Islet of Langerhans (tissue), 1 donor: ENCODE results near the gene TEAD4.
"Not testable (repeated sequence)": the region's sequence is repeated elsewhere in the genome, so short reads cannot be mapped to it uniquely, and the experiment has no call there.

Experiments used
- FAIRE-seq: peaks from one replicate; lab custom pipeline; 2011; peaks lifted over from hg19 to GRCh38; lab: Jason Lieb, UNC

Gene TEAD4

DNA sequence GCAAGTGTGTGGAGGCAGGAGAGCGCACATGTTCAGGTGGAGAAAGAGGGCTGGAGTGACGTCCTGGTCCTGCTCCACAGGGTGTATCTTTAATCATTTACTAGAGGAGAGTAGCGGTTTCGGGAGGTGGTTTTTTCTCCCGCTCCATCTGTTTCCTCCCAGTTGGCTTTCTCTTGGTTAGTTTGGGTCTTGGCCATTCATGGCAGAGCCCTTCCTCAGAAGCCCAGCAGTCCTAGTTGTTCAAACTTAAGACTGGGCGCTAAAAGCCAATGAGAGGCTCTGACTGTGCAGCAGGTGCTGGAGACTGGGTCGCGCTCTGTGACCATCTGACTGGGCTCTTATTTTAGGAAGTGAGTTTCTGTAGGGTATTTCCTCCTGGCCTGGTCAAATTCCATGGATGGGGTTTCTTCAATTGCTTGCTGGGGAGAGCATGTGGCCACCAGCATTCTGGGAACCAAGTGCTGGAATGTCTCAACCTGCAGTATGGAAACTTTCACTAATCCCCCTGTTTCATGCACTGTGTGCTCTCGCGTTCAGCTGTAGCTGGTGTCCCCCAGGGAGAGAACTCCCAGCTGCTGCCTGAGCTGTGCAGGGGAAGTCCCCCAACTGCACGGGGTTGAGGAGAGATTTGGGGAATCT, 90.5 kb downstream of the TEAD4 start:
- no peak for FAIRE-seq

DNA sequence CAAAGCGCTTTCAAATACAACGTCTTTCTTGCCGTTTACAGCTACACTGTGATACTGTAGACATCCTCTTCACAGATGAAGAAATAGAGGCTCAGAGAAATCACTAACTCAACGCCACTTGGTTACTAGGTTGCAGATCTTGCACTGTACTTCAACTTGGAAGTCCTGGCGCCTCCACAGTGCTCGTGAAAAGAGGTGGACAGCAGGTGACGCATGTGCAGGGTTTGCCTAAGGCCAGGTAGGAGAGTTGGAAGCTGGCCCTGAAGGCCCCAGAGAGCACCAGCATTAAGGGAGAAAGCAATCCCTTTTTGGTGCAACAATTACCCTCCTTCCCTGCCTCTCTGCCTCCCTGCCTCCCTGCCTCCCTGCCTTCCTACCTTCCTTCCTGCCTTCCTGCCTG, 95.2 kb downstream of the TEAD4 start:
- no peak for FAIRE-seq

DNA sequence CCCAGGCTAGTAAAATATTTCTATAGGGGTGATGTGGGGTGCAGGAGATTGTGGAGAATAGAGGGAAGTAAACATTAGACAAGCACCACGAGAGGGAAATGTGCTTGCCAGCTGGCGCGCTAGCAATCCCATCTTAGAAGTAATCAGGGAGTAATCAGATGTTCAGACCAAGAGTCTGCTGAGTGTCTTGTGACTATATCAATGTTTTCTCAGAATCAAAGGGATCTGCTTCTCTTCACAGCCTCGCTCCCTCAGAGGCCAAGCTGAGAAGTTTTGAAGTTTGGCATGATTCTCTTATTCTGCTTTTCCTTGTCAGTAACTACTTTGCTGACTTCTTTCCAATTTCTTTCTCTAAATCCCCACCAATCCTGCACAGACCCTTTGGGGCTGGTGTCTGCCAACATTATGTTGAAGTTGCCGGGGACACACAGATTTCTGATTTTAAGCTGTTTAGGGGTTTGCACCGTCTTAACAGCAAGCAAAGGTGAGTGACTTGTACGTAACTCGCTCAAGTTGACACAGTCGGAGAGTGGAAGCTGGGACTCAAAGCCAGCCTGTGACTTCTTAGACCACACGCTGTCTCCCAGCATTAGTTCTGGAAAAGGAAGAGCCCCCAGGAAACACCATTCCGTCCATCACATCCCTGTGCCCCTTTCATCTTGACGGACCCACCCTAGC, 96.0 kb downstream of the TEAD4 start:
- no peak for FAIRE-seq

DNA sequence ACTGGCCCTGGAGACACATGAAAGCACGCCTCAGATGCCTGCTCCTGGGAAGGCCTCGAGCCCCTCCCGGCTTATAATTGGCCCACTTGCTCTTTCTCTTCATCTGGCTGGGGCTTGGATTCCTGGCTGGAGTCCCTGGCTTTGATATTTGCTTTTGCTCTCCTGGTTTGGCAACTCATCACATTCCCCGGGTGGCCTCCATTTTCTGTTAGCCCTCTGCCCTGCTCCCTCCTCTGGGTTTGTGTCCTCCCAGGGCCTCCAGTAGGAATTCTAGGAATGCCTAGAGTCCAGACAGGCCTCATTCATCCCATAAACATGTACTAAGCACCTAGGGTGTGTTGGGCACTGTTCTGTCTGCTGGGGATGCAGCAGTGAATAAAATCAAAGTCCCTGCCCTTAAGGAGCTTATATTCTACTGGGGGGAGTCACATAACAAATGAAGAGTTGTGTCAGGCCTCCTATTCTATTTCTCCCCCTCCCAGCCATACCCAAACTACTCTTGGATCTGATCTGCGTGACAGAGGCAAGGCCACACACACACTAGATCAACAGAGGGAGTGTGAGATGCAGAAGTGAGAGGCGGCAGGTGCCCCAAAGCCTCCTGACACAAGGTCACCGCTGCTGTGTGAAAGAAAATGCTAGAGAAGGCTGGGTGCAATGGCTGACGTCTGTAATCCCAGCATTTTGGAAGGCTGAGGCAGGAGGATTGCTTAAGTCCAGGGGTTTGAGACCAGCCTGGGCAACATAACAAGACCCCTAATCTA, 96.7 kb downstream of the TEAD4 start:
- no peak for FAIRE-seq

DNA sequence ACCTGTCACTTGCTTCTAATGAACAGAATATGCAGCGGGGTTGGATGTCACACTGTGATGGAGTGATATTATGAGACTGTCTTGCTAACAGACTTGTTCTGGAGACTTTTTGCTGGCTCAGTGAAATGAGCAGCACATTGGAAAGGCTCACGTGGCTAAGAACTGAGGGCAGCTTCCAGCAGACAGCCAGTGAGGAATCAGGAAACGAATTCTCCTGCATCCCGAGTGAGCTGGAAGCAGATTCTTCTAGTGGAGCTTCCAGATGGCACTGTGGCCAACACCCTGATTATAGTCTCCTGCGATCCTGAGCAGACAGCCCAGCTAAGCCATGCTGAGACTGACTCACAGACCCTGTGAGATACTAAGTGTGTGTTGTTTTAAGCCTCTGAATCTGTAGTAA, 101.9 kb downstream of the TEAD4 start:
- no peak for FAIRE-seq

DNA sequence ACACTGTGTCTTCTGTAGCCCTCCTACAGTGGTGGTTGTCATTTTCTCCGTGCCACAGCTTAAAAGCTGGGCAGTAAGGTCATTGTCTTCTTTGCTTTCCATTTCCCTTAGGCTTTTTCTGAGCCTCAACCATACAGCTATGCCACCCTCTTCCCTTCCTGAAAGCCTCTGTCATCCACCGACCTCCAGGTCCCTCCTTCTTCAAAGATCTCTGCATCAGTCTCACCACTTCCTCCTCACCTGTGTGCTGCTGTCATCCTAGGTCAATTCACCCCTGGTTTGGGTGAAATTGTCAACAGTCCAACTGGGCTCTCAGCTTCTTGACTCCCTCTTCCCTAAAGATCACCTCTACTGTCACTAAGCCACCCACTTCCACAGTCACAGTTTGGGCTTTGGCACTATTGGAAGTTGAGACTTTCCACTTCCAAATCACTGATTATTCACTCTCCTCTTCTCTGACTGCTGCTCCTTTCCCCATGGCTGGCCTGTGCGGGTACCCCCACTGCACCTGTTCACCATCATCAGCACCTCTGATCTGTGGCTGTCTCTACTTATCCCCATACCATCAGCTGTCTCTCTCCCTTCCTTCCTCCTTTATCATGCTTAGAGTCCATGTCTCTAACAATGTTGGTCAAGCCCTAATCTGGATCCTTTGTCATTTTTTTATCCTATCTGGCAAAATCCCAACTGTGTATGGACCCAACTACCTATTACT, 102.5 kb downstream of the TEAD4 start:
- no peak for FAIRE-seq

DNA sequence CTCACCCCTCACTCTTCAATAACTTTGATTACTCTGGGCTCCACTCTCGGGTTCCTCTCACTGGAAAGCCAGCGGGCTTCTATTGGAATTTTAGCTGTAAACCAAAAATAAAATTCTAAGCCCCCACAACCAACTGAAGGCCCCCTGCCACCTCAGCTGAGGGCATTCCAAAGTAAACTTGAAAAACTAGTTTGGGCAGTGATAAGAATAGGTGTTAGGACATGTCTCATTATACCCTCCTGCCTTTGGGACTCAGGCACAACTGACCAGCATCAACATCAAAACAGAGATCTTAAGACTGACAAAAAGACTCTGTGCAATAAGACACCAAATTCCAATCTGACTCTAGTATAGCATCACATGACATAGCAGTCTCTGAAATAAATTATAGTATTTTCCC, 106.1 kb downstream of the TEAD4 start:
- FAIRE-seq: no peak

DNA sequence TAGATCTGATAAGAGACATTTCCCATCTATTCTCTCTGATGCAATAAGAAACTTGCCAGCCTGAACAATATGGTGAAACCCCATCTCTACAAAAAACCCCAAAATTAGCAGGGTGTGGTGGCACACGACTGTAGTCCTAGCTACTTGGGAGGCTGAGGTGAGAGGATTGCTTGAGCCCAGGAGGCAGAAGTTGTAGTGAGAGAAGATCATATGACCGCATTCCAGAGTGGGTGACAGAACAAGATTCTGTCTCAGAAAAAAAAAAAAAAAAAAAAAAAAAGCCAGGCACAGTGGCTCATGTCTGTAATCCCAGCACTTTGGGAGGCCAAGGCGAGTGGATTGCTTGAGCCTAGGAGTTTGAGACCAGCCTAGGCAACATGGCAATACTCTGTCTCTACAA, 106.6 kb downstream of the TEAD4 start:
- FAIRE-seq: not testable (repeated sequence)

DNA sequence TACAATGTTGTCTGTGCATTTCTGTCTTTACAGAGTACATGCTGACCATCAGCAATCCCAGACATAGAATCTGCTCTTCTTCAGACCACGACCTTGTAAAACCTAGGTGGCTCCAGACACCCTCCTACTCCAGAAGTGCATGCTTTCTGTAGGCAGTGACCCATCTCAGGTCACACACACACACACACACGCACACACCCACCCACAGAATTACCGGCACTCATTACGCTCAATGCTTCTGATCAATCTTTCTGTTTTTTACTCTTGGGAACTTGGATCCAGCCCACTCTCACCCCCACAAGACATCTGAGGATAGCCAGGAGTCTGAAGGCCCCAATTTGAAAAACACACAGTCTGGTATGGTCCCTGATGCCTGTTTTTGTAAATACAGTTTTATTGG, 110.5 kb downstream of the TEAD4 start:
- no peak for FAIRE-seq

DNA sequence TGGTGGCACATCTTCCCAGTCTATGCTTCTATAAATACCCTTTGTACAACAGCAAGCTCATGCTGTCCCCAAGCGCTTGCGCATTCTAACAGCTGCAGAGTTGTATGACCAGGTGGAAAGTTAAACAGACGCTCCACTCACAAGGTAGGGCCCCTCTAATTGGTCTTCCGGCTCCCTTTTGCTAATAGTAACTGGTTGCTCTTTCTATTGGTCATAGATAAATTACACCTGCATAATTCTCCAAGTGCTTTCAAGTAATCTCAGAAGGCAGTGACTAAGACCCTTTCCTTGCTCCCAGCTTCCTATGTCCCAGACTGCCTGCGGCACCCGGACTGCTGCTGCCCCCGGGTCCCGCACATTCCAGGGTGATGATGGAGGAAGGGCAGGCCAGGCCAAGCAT, 111.9 kb downstream of the TEAD4 start:
- FAIRE-seq: no peak

DNA sequence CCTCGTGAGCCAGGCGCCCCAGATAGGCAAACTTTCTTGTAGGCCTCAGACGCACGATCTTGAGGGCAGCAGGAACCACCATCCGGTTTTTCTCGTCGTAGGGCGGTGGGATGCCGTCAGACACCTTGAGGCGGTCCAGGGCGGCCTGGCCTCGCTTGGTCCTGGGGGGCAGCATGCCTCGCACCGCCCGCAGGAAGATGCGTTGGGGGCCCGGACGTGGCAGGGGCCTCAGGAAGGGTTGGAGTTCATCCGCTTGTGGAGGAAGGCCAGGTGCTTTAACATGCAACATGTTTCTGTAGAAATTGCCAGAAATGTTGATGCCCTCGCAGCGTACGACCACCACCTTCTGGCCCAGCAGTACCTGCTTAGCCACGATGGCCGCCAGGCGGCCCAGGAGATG, 112.5 kb downstream of the TEAD4 start:
- no peak for FAIRE-seq

DNA sequence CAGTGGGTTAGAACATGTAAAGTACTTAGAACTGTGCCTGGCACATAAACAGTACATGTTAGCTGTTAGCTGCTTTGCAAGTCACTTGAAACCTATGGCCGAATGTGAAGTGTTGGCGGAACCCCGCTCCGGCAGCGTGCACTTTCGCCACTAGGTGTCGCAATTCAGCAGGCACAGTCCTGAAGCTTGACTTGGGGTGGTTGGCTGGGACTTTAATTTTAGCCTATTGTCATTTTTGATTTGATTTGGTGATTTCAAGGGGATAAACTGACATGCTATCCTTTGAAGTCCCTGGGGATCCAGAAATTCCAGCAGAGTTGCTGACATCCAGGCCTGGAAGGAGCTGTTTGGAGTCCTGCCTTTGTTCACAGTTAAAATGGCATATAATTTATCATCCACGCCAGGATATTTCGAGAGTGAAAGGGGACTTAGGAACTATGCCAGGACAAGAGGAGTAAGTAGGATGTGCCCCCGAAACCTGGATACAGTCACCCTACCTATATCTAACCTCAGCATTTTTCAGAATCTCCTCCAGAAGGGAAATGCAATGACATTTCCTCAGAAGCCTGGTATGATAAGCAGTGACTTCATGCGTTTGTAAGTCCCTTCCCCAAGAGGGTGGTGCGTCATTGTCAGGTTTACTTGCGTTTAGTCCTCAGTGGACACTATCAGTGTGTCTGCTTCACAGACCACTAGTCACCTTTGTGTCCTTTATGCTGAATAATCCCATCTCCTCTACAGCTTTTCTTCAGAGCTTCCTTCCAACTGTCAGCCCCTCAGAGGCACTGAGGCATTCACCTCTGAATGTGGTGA, 114.4 kb downstream of the TEAD4 start:
- FAIRE-seq: peak; percentile 65

DNA sequence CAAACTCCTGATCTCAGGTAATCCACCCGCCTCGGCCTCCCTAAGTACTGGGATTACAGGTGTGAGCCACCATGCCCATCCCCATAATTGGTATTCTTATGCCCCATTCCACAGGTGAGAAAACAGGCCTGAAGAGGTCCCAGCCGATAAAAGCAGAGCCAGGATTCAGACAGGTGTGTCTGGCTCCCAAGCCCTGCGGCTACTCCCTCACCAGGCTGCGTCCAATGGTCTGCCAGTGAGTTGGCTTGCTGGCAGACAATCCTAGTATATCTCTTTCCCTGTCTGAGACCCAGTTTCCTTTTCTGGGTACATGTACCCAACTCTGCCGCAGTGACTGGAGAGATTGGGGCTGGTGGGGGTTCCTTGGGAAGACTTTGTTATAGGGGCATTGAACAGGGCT, 116.1 kb downstream of the TEAD4 start:
- FAIRE-seq: no peak

DNA sequence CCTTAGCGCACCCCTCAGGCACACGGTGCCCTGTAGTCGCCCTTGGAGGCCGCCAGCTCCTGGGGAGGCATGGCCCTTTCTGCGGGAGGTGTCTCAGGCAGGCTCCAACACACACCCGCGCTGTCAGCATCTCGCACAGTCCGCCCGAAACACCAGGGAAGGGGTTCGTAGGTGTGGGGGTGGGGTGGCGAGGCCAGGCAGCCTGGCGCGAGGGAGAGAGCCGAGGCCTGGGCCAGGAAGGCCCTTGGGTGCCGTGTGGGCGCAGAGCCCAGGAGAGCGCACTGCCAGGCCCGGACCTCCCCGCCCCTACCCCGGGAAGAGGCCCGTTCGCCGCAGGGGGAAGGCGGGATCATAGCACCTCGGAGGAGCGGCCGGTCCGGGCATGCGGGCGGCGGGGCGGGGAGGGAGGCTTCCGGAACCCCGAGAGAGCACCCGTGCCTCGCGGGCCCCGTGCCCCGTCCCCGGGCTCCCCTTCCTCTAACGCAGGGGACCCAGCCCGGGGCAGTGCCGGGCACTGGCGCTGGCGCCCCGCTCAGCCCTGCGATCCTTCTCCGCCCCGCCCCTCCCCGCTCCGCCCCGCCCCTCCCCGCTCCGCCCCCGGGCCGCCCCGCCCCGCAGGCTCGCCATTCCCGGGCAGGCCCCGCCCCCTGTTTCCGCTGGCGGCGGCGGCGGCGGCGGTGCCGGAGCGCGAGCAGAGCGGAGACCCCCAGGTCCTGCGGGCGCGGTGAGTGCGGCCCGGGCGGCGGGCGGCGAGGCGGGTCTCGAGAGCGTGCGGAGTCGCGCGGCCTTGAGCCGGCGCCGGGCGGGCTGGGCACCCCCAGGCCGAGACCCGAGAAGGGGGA, 117.8 kb downstream of the TEAD4 start, which contains the start of gene TSPAN9:
TSPAN9 (plus strand) TSS at position 650 of the 842 bp plus-strand sequence. CDS start 123,815 bp downstream, outside the sequence.
- FAIRE-seq: no peak

DNA sequence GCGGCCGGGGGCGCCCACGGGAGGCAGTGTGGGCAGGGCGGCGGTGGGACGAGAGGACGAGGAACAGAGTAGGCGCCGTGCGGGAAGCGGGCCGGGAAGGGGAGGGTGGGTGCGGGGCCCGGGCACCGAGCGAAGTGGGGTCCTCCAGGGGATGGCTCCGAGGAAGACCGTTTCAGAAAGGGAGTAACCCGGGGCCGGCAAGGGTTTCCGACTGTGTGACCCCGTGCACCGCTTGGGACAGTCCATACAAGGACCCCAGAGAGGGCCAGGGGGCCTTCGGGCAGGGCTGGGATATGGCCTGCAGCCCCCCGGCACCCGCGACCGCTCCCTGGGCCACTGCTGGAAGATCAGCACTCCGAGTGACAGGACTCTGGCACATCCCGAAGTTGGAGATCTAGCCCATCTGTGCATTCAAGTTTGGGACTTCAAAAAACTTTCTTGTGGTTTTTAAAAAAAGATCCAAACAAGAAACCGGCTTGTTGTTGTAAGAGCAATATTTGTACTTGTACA, 118.4 kb downstream of the TEAD4 start:
- no peak for FAIRE-seq

DNA sequence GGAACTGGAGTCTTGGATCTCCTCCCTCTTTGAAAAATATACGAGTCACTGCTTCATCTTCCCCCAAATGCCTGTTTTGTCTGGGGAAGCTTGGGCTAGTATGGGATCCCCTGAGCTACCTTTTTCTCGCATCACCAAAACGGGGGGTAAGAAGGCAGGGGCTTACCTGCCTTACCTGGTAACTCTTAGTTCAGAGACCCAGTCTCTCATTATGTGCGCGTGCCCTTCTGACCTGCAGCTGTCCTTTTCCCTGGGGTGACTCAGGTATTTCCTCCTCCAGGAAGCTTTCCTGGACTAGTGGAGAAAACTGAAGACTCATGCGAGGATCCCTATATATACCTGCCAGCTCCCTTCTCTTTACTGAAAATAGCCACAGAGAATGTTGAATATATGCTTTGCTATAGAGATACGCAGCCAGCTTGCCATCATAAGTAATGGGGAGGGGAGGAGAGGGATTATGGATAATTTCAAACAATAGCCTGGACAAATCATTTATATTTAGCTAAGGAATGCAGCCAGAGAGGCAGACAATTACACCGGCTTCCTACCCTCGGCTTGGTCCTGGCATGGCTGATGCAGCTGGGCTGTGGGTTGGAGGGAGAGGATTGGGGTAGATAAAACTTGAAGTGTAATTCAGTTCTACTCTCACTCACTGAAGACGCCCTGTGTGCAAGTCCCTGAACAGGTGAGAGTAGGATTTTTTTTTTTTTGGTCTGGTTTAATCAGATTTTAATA, 119.1 kb downstream of the TEAD4 start:
- no peak for FAIRE-seq

DNA sequence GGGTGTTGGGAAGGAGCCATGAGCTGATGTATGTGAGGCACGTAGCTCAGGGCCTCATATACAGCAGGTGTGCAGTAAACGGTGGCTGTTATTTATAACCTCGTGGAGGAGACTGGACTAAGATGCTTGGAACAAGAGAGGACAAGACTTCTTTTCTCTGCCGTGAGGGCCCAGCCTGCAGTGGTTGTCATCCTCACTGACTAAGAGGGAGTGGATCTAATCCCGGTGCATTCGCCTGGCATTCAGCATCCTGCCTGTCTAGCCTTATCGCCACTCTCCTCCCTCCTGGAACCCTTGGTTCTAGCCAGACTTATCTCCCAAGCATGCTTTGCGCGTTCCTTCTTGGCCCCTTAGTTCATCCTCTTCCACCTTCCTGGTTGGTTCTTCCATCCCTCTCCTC, 121.9 kb downstream of the TEAD4 start:
- FAIRE-seq: no peak

DNA sequence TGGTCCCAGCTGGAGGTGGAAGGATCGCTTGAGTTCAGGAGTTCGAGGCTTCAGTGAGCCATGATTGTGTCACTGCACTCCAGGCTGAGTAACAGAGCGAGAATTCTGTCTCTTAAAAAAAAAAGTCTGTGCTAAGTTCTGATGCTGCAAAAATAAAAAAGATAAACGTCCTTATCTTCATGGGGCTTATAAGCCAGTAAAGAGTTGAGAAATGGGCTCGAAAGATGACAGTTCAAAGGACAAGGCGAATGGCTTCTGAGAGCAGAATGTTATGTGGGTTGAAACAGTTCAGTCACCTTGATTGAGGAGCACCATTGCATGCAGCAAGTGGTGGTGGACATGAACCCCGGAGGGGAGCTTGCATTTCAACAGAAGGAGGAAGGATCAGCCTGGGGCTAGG, 122.7 kb downstream of the TEAD4 start:
- no peak for FAIRE-seq

DNA sequence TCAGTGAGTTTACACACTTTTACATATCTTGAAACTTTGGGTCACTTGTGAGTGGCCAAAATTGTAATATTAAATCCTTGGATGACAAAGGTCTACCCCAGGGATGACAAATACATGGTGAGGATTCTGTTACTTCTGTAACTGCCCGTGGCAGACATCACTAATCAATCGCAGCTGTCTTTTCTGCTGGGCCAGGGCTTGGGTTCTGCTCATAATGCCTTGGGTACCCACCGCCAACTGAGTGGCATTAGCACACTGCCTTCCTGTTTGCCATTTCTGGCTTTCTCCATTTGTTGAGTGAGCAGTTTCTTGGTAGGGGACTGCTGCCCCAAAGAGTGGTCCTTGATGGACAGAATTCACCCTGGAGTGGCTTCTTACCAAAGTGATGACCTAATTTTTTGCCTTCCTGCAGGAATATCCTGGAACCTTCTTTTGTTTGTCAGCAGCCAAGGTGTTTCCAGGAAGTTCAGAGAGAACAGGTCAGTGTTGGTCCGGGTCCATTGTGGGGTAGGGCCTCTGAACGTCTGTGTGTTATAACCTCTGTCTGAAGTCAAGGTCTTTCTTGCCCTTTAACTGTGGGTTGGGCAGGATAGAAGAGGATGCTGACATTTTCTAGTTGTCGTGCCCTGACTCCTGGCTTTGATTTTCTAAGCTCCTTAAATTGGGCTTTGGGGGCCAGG, 124.2 kb downstream of the TEAD4 start:
- FAIRE-seq: no peak
